Kasumi-1 (cell line): ENCODE measurements around the gene PRKG2.

Experiments used
- DNase-seq, 2 experiments: peaks; one replicate each; lab custom pipeline; 2025; lab: John Stamatoyannopoulos, UW

The PRKG2 gene

GRCh38 chr4:81093720-81094401 is 121.2 kb downstream of the PRKG2 start:
- DNase-seq: peak in 1 of 2 experiments; percentile 2

GRCh38 chr4:81085979-81086378 is 129.0 kb downstream of the PRKG2 start:
- DNase-seq: no peak

- no peak for DNase-seq
Measured at GRCh38 chr4:81085291-81085690, 129.7 kb downstream of the PRKG2 start.

- no peak for DNase-seq
Measured at GRCh38 chr4:81084634-81085033, 130.4 kb downstream of the PRKG2 start.

GRCh38 chr4:81084029-81084428 is 131.0 kb downstream of the PRKG2 start:
- no peak for DNase-seq

GRCh38 chr4:81081156-81081555 is 133.9 kb downstream of the PRKG2 start:
- no peak for DNase-seq

- DNase-seq: no peak
Measured at GRCh38 chr4:81071013-81071412, 144.0 kb downstream of the PRKG2 start.

GRCh38 chr4:81069706-81070331 is 145.2 kb downstream of the PRKG2 start:
- DNase-seq: peak; percentile 86 to 91

GRCh38 chr4:81065446-81065845 is 149.6 kb downstream of the PRKG2 start:
- no peak for DNase-seq

- no peak for DNase-seq
Measured at GRCh38 chr4:81062001-81062400, 153.0 kb downstream of the PRKG2 start.

GRCh38 chr4:81061344-81061730 is 153.7 kb downstream of the PRKG2 start:
- no peak for DNase-seq

GRCh38 chr4:81060587-81061343 is 154.3 kb downstream of the PRKG2 start:
- DNase-seq: no peak

GRCh38 chr4:81058621-81059020 is 156.4 kb downstream of the PRKG2 start:
- no peak for DNase-seq

- peak; percentile 64 to 68 for DNase-seq
Measured at GRCh38 chr4:81052119-81053068, 162.6 kb downstream of the PRKG2 start.

- no peak for DNase-seq
Measured at GRCh38 chr4:81049907-81050306, 165.1 kb downstream of the PRKG2 start.

GRCh38 chr4:81049330-81049729 is 165.7 kb downstream of the PRKG2 start:
- DNase-seq: no peak

GRCh38 chr4:81042578-81043365 is 172.2 kb downstream of the PRKG2 start:
- no peak for DNase-seq

GRCh38 chr4:81040012-81040659 is 174.9 kb downstream of the PRKG2 start:
- DNase-seq: peak; percentile 71

- DNase-seq: no peak
Measured at GRCh38 chr4:81039351-81039972, 175.6 kb downstream of the PRKG2 start.
